SK-N-DZ (cell line): ENCODE measurements around the gene TTLL6.
"Not testable (repeated sequence)": the region's sequence is repeated elsewhere in the genome, so short reads cannot be mapped to it uniquely, and the experiment has no call there.

Source experiments
- DNase-seq: peaks from one replicate; pipeline ENCODE4 v3.0.0-alpha.2; 2015; ENCODE audit warnings: low spot score
- small RNA-seq, 2 experiments: library from RNA; depleted of rRNA; stranded (forward); fragments of <200 nt; gene quantifications; one replicate each; pipeline ENCODE3, GENCODE V24; 2014

The TTLL6 gene

GRCh38 chr17:48724251-48725003 lies 92.6 kb downstream of the TTLL6 start:
- DNase-seq = peak; percentile 67

- no peak for DNase-seq
Measured at GRCh38 chr17:48723423-48724250, 93.4 kb downstream of the TTLL6 start.

GRCh38 chr17:48722915-48723422 lies 94.1 kb downstream of the TTLL6 start, which contains the start of gene PRAC2:
Gene PRAC2, plus strand, starts transcription at chr17:48723185. Its CDS starts 1,226 bp downstream, at chr17:48724411.
- DNase-seq = no peak

- DNase-seq = no peak
Measured at GRCh38 chr17:48722201-48722907, 94.7 kb downstream of the TTLL6 start, which contains the start of gene PRAC1. Gene PRAC1, minus strand, starts transcription at chr17:48722518. Its CDS starts 126 bp downstream, at chr17:48722392.

DNA sequence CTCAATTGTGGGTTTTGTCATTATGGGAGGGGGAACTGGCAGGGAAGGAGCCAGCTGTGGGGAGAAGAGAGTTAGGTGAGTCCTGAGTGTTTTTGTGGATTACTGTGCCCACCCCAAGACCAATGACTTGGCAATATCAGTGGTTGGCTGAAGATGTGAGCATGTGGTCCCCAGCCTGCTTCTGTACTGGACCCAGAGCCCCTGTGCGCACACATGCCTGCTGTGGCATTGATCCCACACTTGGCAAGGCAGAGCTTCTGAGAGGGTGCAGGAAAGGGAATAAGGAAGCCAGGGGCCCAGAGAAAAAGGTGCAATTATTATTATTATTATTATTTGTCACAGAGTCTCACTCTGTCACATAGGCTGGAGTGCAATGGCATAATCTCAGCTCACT lies 96.0 kb downstream of the TTLL6 start:
- no peak for DNase-seq

DNA sequence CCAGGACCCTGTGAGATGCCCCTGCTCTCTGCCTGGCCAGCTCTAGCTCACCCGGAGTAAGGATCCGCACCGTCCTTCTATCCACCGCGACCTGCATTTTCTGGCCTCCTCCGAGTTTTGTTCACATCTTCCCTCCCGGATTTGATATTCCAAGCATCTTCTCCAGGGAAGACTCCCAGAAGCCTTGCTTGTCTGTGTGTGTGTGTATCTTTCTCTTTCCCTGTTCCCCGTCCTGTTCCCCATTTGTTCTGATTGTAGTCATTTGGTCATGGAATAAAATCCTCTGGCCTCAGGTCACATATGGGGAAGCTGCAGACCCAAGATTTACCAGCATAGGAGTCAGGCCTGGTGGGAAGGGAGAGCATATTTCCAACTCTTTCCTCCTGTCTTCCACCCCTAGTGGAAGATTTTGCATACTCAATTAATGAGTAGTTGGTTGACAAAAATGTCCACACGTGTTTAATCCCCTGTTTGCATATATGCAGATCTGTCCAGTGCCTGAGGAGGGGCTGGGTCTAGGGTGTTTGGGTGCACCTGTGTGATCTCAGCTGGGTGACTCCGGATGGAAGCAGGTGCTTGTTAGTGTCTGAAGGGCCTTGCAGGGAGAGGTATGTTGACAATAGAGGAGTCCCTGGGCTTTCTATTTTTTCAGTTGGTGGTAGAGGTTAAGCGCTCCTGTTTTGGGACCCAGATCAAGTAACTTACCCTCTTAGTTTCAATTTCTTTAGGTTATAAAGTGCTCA lies 96.6 kb downstream of the TTLL6 start:
- no peak for DNase-seq

DNA sequence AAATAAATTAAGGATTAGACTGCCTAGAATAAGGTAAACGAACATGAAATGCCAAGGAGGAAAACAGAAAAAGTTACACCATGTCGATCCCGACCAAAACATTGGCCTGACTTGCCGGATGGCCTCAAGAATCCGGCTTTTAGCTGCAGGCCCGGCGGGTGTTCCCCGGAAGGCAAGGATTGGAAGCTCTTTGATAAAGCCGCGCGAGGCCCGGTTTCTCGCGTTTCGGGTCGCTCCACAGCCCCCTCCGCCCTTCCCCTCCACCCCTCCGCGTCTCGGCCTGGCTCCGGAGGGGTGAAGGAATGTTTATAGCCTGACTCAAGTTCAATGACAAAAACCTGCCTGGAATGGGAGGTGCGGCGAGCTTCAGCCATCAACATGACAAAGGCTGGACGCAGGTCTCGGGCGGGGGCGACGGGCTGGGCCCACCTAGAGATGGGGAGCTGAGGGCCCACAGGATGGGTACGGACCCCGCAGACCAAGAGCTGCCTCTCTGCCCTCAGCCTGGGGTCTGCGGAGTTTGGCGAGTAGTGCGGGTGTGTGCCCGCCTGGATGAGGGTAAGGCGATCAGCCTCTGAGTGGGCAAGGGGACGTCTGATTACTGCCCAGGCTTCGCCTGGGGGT lies 97.3 kb downstream of the TTLL6 start:
- no peak for DNase-seq

GRCh38 chr17:48718761-48719641 lies 98.0 kb downstream of the TTLL6 start:
- DNase-seq = no peak

DNA sequence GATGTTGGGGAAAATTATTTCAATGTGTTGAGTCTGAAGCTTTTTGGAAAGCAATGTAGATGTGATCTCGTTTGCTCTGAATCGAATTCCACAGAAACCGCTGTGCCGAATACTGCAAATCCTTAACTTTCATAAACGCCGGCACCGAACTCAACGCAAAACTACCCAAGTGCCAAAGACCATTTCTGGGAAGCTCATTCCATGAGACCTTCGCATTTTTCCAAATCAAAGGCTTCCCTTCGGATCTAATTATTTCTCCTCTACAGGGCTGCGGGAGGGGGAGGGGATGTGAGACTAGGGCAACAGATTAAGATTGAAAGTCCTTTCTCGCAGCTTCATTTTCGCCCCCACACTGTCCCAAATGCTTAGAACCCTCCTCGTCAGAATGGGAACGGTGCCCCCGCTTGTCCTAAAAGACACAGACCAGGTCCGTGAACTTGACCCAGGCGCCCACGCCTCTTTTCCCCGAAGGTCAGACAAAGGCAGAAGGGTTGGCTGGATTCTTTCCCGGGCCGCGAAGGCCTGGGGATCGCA lies 98.7 kb downstream of the TTLL6 start:
- DNase-seq = no peak

DNA sequence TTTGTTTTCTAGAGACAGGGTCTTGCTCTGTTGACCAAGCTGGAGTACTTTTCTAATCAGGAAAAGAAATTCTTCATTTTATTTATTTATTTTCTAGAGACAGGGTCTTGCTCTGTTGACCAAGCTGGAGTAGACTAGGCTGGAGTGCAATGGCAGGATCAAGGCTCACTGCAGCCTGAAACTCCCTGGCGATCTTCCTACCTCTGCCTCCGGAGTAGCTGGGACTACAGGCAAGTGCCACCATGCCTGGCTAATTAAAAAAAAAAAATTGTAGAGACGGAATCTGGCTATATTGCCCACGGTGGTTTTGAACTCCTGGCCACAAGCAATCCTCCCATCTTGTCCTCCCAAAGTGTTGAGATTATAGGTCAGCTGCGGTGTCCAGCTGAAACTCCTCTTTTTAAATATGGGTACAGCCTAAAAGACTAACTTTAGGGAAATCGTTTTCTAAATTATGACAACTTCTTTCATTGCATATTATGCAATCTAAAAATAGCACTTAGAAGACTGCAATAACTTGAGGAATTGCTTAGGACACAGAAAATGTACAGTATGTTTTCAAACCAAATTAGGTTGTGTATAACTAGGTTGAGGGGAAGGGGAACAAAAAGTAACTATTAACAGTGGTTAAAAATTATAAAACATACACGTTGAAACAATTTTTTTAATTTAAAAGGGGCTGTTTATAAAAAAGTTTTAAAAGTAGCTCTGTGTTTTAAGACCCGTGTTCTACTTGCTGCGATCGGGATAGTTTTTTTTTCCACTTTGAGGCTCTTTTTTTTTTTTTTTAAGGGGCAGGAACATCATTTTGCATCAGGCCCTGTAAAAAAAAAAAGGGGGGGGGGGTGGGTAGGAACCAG lies 99.4 kb downstream of the TTLL6 start:
- DNase-seq = no peak

- not testable (repeated sequence) for DNase-seq
Measured at GRCh38 chr17:48716549-48716948, 100.5 kb downstream of the TTLL6 start.

GRCh38 chr17:48715496-48716399 lies 101.3 kb downstream of the TTLL6 start:
- no peak for DNase-seq

Small RNA genes lying within 50 kb of the gene (small RNA-seq; reads per million reads assigned to genes)
- 0 reads per million in 2 experiments for gene COX6B1P2
- 0 reads per million in 2 experiments for gene MIR3185
- gene RF02132 = 0 reads per million in 2 experiments
- gene RF02133 = 0 reads per million in 2 experiments
- 0 to 0.31 reads per million in 2 experiments for gene RN7SL125P
